CD4-positive, alpha-beta T cell treated with Interleukin-10 for 1 hour (primary cell): Measurements from ENCODE around the gene GMDS.

Experiments
- DNase-seq: peaks from one replicate; pipeline ENCODE4 v3.0.0-alpha.2; 2020

GMDS gene

GRCh38 chr6:2030682-2031244 is 214.6 kb downstream of the GMDS start:
- DNase-seq: no peak

DNA sequence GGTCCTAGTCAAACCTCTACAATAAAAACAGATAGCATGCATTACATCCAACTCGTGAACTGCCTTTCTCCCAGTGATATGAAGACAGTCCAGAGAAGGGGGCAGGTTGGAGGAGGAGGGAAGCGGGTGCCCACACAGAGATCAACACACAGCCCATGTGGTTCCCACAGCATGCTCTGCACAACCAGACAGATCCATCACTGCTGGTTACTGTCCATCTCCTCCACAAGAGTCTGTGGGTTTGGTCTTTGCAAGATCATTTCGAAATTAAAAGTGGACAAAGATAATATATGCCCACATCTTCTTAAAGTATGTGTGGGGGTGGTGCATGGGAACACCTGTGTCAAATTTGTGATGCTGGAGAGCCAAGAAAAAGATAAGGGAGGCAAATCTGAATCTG is 215.5 kb downstream of the GMDS start:
- no peak for DNase-seq

DNA sequence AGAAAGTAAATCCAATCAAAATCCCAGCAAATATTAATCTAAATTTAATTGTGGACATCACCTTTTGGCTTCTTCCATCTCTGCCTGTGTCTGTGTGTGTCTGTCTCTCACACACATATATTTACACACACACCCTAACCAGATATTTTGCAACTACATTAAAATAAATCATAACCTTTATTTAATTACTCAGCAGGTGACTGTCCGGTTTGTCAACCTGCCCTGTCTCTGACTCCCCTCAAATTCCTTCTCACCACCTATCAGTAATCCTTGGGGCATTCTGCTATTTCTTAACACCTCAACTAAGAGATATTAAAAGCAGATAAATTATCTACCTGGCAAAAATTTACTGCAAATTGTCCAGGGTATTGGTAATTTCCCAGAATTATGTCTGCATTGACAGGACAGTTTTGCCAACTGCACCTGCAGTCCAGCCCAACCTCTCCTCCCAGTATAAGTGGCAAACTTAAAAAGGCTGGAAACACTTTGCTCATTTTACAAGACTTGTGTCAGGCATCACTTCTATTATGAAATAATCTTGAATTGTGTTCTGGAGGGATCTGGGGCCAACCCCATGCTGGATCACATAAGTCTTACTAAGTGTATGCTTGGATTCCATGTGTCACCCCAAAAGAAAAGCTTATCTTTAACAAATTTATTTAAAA is 216.1 kb downstream of the GMDS start:
- no peak for DNase-seq

GRCh38 chr6:2028457-2029038 is 216.9 kb downstream of the GMDS start:
- DNase-seq: no peak

GRCh38 chr6:2026133-2026532 is 219.3 kb downstream of the GMDS start:
- DNase-seq: no peak

DNA sequence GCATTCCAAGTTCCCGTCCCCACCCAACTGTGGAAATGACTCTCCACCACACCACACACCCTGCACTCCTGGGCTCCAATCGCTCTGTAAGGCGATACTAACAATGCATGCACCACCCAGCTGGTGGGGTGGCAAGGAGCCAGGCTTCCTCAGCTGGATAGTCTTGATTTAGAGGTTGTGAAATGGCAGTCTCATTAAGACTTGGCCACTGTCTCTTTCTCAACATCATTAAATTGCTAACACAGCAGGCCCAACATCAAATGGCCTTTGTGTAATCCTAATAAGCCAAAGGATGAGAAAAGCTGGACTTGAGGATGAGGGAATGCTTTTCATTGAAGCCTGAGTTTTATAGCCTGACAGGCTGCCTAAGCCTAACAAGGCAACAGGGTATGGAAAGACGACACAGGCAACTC is 223.7 kb downstream of the GMDS start:
- DNase-seq: no peak

DNA sequence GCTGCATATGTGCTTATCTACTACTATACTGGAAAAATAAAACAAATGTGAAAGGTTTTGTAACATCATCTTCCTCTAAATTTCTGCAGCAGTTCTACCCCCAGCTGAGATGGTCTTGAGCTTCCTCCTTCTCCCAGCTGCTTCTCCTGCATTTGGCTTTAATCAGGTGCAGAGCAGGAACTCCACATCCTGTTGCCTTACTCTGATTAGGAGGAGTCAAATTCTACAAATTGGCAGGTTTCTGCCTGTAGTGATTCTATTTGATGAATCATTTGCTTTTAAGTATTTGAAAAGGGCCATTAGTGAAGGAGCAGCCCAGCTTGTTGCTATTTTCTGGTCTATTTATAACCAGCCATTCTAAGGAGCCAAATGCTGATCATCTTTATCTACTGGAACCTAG is 224.5 kb downstream of the GMDS start:
- DNase-seq: no peak

- no peak for DNase-seq
These were observed 226.4 kb downstream of the GMDS start for GRCh38 chr6:2019051-2019450.

DNA sequence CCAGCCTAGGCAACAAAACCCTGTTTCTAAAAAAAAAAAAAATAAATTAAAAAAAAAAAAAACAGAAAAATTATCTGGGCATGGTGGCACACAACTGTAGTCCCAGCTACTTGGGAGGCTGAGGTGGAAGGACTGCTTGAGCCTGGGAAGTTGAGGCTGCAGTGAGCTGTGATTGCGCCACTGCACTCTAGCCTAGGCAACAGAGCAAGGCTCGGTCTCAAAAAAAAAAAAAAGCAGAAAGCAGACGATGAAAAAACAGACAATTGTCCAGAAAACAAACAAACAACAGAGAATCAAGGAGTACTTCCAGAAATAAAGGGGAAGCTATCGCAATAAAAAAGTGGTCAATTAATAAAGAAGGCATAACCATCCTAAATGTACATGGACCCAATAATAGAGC is 229.4 kb downstream of the GMDS start:
- DNase-seq: no peak

DNA sequence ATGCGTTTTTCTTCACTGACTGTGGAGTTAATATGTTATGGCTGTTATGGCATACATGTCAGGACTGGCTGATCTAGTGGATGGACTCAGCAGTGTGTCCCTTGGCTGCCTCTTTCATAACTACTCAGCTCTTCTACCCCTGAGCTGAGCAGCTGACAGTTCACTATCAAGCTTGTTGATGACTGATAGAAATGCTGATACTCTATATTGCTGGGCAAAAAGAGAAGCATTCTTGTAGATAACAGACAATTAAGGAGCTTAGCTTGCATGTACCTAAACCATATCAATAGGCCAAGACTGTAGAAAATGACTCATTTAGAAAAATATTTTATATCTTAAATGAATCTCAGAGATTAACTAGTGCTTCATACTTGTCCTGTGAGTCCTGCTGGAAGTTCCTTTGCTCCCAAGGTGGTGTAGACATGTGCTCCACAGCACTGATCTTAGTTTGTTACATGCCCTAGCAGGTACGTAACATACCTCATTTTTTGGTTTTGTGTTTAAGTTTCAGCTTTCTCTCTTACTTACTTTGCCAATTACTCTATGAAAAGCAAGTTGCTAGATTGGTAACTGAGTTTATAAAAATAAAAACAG is 236.9 kb downstream of the GMDS start:
- DNase-seq: no peak

DNA sequence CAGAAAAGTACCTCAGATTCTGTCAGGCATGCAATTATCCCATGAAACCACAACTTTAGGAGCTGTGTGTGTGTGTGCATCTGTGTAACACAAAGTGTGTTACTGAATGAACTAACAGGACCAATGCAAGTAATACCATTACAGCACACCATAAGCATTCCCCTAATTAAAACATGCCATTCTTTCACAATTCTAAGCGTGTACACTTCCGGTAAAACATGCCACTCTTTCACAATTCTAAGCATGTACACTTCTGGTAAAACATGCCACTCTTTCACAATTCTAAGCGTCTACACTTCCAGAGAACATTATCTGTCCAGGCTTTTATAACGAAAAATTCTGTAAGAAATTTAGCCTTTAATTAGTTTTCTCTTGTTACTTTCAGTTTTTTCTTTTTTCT is 238.2 kb downstream of the GMDS start:
- DNase-seq: no peak

DNA sequence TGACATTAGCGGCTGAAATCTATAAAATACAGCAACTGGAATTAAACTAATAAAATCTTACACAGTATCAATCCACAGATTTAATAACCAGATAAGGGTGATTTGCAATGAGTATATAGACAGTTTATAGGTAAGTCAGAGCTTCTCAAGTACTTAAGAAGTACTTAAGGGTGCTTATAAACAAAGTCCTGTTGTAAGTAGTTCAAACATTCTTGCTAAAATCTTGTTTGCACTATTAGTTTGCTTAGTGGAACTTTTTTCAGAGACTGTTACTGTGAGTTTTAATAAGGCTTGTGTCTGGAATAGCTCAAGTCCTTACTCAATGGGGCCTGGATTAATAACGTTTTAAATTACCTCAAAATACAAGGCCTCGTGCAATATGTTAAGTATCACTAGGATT is 240.5 kb downstream of the GMDS start:
- no peak for DNase-seq

DNA sequence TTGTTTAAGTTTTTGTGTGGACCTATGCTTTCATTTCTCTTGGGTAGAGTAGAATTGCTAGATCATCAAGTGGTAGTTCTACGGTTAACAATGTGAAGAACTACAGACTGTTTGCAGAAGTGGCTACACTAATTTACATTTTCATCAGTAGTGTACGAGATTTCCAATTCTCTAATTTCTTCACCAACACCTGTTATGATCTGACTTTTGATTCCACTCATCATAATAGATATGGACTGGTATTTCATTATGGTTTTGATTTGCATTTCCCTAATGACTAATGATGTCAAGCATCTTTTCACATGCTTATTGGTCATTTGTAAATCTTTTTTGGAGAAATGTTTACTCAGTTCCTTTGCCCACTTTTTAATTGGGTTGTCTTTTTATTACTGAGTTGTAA is 244.4 kb downstream of the GMDS start:
- no peak for DNase-seq

DNA sequence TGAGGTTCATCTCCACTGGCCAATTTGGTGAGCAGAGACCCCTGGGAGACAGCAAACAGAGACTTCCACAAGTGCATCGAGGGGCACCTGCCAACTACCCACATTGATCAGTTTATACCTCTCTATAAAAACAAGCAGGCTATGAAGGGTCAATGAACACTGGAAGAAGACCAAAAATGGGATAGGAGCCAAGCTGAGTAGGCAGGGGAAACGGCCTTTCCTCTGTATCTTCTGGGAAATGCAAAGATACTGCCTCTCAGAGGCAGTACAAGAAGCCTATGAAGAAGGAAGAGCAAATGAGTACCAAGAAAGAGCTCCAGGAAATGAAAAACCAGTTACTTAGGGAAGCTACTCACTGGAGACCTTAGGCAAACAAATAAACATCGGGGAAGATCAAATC is 247.7 kb downstream of the GMDS start:
- no peak for DNase-seq

DNA sequence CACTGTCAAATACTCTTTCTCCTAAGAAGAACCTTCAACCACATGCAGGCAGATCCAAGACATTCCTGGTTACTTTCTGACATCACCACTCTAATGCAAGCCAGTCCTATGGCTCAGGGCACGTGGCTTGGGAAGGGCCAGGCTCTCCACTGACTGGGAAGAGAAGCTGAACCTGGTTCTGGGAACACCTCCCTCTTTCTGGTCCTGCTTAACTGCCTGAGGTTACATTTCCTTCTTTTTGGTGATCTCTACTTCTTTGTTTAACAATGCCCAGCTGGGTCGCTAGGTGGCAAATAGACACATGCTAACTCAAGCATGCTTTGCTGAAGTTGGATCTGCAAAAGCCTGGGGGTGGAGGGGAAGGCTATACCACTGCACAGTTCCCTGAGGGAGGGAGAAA is 249.8 kb downstream of the GMDS start:
- DNase-seq: no peak

DNA sequence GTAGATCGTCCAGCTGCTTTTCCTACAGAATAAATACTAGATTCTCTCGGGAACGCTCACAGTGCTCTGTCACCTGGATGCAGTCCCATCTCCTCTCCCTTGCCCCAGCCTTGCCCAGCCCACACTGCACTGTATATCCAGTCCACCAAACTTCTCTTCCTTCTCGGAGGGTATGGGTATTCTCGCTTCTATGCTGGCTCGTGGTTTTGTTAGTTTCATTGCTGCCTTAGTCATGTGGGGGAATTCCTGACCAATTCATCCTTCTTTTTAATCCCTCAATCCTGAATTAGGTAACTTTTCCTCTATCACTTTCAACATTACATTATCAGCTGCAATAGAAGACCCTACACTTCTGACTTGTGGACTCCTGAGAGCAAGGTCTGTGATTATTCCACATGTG is 252.4 kb downstream of the GMDS start:
- DNase-seq: no peak

GRCh38 chr6:1991332-1991878 is 254.0 kb downstream of the GMDS start:
- no peak for DNase-seq

DNA sequence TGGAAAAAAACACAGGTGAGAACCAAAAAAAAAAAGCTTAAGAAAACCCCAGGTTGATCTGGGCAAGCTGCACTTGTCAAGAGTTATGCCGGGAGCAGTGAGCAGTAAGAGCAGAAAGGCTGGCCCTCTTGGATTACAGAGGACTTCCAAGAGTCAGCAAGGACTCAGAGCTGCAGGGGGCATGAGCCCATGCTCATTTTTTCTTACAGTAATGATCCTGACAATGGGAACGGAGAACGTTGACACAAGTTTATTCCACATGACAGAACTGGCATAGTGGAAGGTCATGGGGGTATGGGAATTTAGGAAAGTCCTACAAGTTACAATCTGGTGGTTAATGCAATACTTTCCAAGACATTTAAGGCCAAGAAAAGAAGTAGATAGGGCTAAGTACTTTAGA is 256.6 kb downstream of the GMDS start:
- no peak for DNase-seq

DNA sequence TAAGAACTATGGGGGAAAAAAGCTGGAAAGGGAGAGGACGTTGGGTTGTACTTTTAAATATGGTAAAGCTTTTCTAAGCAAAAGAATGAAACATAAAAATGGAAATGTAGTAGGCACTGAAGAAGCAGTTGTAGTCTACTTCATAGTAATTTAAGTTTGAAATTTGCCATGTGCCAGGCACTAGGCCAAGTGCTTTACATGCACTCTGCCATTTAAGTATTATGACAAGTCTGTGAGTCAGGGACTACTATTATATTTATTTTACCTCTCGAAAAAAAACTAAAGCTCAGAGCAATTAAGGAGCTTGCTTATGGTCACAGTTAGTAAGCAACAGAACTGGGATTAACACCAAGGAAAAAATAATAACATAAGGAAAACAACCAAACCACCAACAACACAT is 257.8 kb downstream of the GMDS start:
- DNase-seq: no peak

DNA sequence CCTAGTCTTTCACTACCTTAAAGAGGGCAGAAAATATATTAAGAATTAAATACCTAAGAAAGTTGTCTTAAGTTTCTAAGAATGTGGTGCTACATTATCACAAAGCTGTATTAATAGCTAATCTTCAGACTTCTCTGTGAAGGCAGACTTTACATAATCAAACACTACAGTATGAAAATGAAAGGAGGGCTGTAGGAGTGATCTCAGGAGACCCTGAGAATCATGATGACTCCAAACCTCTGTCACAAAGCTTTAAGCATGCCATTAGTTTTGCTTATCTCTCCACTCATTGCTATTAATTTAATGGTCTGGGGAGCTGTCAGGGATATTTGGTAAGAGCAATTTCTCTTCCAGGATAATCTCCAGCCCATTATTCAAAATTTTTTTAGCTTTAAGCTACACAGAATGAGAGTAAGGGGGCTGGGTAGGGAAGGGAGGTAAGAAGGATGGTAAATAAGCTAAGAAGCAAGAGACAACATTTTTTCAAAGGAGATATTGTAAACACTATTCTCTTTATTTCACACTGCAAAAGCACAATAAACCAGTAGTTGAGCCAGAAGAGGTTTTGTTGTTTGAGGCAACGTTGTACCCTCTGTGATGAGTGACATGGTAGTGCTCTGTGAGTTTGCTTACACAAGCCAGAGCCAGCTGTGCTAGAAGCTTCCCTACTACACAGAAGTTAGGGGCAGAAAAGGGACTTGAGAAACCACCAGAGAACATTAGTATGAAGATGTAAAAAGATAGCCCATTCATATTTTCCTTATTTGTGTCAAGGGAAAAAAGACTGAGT is 258.8 kb downstream of the GMDS start:
- no peak for DNase-seq

DNA sequence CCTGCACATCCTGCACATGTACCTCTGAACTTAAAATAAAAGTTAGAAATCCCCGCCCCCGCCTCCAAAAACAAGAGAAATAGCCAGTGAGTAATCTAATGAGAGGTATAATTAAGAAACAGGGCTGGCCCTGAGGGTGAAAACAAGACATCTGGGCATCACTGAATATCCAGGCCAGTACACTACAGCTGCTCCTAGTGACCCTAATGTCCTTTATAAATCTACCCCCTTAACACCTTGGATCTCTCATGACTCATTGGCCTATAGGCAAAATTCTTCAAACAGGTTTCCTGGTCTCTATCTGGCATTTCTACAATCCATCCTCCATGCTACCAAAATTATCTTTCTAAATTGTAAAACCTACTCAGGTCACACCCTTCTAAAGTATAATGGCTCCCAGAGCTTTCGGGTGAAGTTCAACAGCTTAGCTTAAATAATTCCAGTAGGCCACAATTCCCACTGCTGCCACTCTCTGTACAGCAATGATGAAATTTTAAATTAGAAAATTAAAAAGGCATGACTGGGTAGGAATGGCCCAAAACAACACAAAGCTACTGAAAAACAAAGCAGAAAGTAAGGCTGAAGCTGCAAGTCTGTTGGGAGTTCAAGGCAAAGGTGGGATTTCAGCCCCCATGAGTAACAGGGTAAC is 260.9 kb downstream of the GMDS start:
- no peak for DNase-seq

DNA sequence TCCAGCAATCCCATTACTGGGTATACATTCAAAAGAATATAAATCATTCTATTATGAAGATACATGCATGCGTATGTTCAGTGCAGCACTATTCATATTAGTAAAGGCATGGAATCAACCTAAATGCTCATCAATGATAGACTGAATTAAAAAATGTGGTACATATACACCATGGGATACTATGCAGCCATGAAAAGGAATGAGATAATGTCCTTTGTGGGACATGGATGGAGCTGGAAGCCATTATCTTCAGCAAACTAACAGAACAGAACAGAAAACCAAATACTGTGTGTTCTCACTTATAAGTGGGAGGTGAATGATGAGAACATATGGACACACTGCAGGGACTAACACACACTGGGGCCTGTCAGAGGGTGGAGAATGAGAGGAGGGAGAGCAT is 261.6 kb downstream of the GMDS start:
- no peak for DNase-seq

- DNase-seq: no peak
These were observed 272.4 kb downstream of the GMDS start for GRCh38 chr6:1972962-1973361.
